ENCODE data around the gene PRR15. TPM values are rescaled to one million over a fixed set of nuclear protein-coding genes. Genes with fewer than 3 reads are reported as not detected.

The PRR15 gene
- total RNA-seq, 4 donors from 2014 or later = 0.42 to 0.65 TPM; not detected in 2

GRCh38 chr7:29598137-29598536 lies 34.5 kb downstream of the PRR15 start:
- Histone ChIP-seq H3K4me1 (no peaks in the 10 kb centered on the region), H3K27me3 (no peaks in the 10 kb centered on the region), H3K27ac (replicated peaks in 1 of 4) (no peak overlapping the region), H3K4me3 (no peak overlapping the region), H3K9me3 (no peaks in the 10 kb centered on the region), H3K36me3 (no peaks in the 10 kb centered on the region)
- WGBS = 92% methylated on average over 3 of the region's 3 CpGs
- intact Hi-C loops (cut with DNase I) = no loop called here
- peak; percentile 17 for DNase-seq (ENCODE audit: extremely low spot score)
- TF ChIP-seq EP300 (IDR thresholded peaks at IDR 0.05) (no peak), POLR2A (IDR thresholded peaks at IDR 0.05; ENCODE audit: low read depth) (no peak), CTCF (IDR thresholded peaks at IDR 0.05) (no peak), POLR2AphosphoS5 (IDR thresholded peaks at IDR 0.05) (no peak)

DNA sequence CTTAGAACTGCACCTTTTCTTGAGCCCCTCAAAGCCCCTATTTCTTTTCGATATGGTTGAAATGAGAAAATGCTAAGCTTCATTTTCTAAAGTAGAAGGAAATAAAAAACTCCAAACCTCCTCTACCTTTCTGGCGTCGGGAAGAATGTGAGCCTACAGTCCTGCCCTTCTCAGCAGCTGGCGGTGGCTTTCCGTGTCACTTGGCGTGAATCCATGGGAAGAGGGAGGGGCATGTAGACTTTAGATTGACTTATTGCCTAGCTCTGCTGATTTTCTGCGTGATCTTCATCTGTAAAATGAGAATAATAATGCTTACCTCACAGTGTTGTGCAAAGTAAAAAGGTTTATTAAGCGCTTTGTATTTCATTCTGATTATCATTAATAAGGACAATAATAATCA lies 35.0 kb downstream of the PRR15 start:
- 74% methylated on average over 8 of the region's 8 CpGs for WGBS
- DNase-seq (ENCODE audit: extremely low spot score) = peak; percentile 12
- TF ChIP-seq EP300 (IDR thresholded peaks at IDR 0.05) (no peak), POLR2A (IDR thresholded peaks at IDR 0.05; ENCODE audit: low read depth) (no peak), CTCF (IDR thresholded peaks at IDR 0.05) (no peak), POLR2AphosphoS5 (IDR thresholded peaks at IDR 0.05) (no peak)
- H3K36me3 ChIP-seq = no peaks in the 10 kb centered on the region
- no peaks in the 10 kb centered on the region for H3K27me3 ChIP-seq
- no peak overlapping the region for H3K27ac ChIP-seq (replicated peaks in 1 of 4)
- no peak overlapping the region for H3K4me3 ChIP-seq
- H3K4me1 ChIP-seq = no peaks in the 10 kb centered on the region
- intact Hi-C loops (cut with DNase I) = no loop called here
- H3K9me3 ChIP-seq = no peaks in the 10 kb centered on the region

DNA sequence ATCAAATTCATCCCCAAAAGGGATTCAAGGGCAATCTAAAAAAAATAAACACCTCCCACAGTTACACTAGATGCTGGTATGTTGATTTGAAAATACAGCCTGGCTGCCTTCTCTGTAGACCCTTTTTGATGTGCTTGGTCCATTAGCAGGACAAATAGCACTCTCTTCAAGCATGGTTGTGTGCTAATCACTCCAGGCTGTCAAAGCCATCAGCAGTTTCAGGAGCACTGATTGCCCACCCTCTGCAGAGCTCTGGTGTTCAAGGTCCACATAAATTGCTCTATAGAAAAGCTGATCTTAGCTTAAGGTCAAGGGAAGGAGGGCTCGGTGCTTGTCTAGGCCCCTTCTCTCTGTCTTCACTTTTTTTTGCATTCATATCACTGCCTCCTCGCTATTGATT lies 35.4 kb downstream of the PRR15 start:
- Histone ChIP-seq H3K36me3 (no peaks in the 10 kb centered on the region), H3K4me1 (no peaks in the 10 kb centered on the region), H3K4me3 (no peak overlapping the region), H3K9me3 (no peaks in the 10 kb centered on the region), H3K27me3 (no peaks in the 10 kb centered on the region), H3K27ac (replicated peaks in 1 of 4) (no peak overlapping the region)
- intact Hi-C loops (cut with DNase I) = no loop called here
- no peak for TF ChIP-seq CTCF (IDR thresholded peaks at IDR 0.05)
- TF ChIP-seq EP300 (IDR thresholded peaks at IDR 0.05) = no peak
- no peak for TF ChIP-seq POLR2AphosphoS5 (IDR thresholded peaks at IDR 0.05)
- no peak for TF ChIP-seq POLR2A (IDR thresholded peaks at IDR 0.05; ENCODE audit: low read depth)
- DNase-seq (ENCODE audit: extremely low spot score) = peak; percentile 37
- 90% methylated on average over 2 of the region's 2 CpGs for WGBS

DNA sequence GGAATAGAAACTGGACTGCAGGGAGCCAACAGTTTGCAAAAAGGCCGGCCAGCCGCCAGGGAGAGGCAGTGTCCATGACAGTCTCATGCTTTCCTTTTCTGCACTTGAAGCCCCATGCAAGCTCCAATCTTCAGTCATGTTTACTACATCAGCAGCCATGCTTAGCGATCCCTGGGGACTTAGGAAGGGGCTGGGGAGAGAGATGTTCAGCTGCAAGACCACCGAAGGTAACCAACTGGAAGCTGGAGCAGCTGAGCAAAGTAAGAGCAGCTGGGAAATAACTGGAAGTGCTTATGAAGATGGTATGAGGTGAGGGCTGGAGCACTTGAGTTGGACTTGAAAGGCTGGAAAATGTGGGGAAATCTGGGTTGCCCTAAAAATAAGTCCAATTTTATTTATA lies 37.0 kb downstream of the PRR15 start:
- Histone ChIP-seq H3K4me3 (no peak overlapping the region), H3K27ac (replicated peaks in 1 of 4) (no peak overlapping the region), H3K9me3 (no peaks in the 10 kb centered on the region), H3K4me1 (no peaks in the 10 kb centered on the region), H3K36me3 (no peaks in the 10 kb centered on the region), H3K27me3 (no peaks in the 10 kb centered on the region)
- intact Hi-C loops (cut with DNase I) = no loop called here
- WGBS = 88% methylated on average over 4 of the region's 4 CpGs
- DNase-seq (ENCODE audit: extremely low spot score) = peak; percentile 62
- no peak for TF ChIP-seq CTCF (IDR thresholded peaks at IDR 0.05)
- TF ChIP-seq EP300 (IDR thresholded peaks at IDR 0.05) = no peak
- no peak for TF ChIP-seq POLR2A (IDR thresholded peaks at IDR 0.05; ENCODE audit: low read depth)
- no peak for TF ChIP-seq POLR2AphosphoS5 (IDR thresholded peaks at IDR 0.05)

DNA sequence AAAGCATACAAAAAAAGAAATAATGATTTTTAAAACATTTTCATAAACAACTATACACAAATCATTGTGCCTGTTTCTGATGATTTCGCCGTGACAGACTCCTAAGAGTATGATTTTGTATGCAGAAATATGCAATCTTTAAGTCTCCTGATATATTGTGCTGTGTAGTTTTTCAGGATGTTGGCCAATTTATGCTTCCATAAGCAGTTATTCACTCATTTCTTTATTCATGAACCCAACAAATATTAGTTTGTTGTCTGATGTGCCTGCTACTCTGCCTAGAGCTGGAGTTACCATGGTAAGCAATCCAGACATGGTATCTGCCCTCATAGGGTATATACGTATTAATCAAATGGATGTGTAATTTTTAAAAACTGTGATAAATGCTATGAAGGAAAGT lies 40.4 kb downstream of the PRR15 start:
- Histone ChIP-seq H3K4me3 (no peak overlapping the region), H3K4me1 (no peaks in the 10 kb centered on the region), H3K27me3 (no peaks in the 10 kb centered on the region), H3K9me3 (no peaks in the 10 kb centered on the region), H3K36me3 (no peaks in the 10 kb centered on the region), H3K27ac (replicated peaks in 1 of 4) (no peak overlapping the region)
- 93% methylated on average over 3 of the region's 3 CpGs for WGBS
- no peak for TF ChIP-seq POLR2AphosphoS5 (IDR thresholded peaks at IDR 0.05)
- no peak for TF ChIP-seq CTCF (IDR thresholded peaks at IDR 0.05)
- no peak for TF ChIP-seq EP300 (IDR thresholded peaks at IDR 0.05)
- TF ChIP-seq POLR2A (IDR thresholded peaks at IDR 0.05; ENCODE audit: low read depth) = no peak
- intact Hi-C loops (cut with DNase I) = no loop called here
- no peak for DNase-seq (ENCODE audit: extremely low spot score)

Measured in esophagus muscularis mucosa (tissue), 4 donors.